Measurements from ENCODE around the gene PARS2.

GRCh38 chr1:54814126-54814498 is 49.8 kb upstream of the PARS2 start:
- TF ChIP-seq, protein P1, sequence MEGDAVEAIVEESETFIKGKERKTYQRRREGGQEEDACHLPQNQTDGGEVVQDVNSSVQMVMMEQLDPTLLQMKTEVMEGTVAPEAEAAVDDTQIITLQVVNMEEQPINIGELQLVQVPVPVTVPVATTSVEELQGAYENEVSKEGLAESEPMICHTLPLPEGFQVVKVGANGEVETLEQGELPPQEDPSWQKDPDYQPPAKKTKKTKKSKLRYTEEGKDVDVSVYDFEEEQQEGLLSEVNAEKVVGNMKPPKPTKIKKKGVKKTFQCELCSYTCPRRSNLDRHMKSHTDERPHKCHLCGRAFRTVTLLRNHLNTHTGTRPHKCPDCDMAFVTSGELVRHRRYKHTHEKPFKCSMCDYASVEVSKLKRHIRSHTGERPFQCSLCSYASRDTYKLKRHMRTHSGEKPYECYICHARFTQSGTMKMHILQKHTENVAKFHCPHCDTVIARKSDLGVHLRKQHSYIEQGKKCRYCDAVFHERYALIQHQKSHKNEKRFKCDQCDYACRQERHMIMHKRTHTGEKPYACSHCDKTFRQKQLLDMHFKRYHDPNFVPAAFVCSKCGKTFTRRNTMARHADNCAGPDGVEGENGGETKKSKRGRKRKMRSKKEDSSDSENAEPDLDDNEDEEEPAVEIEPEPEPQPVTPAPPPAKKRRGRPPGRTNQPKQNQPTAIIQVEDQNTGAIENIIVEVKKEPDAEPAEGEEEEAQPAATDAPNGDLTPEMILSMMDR (IDR thresholded peaks at IDR 0.05 in 8 of 11, conservative IDR thresholded peaks at IDR 0.05 in 3 of 11) = no peak
- TF ChIP-seq POLR2A (IDR thresholded peaks at IDR 0.05) = no peak
